Measurements from ENCODE around the gene MYO10.

Gene MYO10

DNA sequence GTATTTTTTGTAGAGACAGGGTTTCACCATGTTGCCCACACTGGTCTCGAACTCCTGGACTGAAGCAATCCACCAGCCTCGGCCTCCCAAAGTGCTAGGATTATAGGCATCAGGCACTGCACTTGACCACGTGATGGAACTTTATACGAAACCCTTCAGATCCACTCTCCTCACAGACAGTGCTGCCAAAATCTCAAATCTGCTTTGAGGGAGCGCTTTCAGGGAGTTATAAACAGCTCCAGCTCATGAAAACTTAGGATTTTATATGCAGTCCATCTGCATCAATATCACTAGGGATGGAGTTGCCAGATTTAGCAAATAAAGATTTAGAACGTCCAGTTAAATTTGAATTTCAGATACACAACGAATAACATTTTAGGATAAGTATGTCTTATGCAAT is 25.0 kb upstream of the MYO10 start:
- DNase-seq (ENCODE audit: low spot score) = no peak
- TF ChIP-seq, protein P1, sequence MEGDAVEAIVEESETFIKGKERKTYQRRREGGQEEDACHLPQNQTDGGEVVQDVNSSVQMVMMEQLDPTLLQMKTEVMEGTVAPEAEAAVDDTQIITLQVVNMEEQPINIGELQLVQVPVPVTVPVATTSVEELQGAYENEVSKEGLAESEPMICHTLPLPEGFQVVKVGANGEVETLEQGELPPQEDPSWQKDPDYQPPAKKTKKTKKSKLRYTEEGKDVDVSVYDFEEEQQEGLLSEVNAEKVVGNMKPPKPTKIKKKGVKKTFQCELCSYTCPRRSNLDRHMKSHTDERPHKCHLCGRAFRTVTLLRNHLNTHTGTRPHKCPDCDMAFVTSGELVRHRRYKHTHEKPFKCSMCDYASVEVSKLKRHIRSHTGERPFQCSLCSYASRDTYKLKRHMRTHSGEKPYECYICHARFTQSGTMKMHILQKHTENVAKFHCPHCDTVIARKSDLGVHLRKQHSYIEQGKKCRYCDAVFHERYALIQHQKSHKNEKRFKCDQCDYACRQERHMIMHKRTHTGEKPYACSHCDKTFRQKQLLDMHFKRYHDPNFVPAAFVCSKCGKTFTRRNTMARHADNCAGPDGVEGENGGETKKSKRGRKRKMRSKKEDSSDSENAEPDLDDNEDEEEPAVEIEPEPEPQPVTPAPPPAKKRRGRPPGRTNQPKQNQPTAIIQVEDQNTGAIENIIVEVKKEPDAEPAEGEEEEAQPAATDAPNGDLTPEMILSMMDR (IDR thresholded peaks at IDR 0.05; ENCODE audit: extremely low read depth, missing control alignments) = no peak

- TF ChIP-seq, protein P1 (IDR thresholded peaks at IDR 0.05; ENCODE audit: extremely low read depth, missing control alignments) = no peak
- no peak for DNase-seq (ENCODE audit: low spot score)
These were observed 21.5 kb upstream of the MYO10 start for GRCh38 chr5:16957304-16958196.

- no peak for DNase-seq (ENCODE audit: low spot score)
- TF ChIP-seq, protein P1 (IDR thresholded peaks at IDR 0.05; ENCODE audit: extremely low read depth, missing control alignments) = no peak
These were observed 17.6 kb upstream of the MYO10 start for GRCh38 chr5:16953729-16954128.

DNA sequence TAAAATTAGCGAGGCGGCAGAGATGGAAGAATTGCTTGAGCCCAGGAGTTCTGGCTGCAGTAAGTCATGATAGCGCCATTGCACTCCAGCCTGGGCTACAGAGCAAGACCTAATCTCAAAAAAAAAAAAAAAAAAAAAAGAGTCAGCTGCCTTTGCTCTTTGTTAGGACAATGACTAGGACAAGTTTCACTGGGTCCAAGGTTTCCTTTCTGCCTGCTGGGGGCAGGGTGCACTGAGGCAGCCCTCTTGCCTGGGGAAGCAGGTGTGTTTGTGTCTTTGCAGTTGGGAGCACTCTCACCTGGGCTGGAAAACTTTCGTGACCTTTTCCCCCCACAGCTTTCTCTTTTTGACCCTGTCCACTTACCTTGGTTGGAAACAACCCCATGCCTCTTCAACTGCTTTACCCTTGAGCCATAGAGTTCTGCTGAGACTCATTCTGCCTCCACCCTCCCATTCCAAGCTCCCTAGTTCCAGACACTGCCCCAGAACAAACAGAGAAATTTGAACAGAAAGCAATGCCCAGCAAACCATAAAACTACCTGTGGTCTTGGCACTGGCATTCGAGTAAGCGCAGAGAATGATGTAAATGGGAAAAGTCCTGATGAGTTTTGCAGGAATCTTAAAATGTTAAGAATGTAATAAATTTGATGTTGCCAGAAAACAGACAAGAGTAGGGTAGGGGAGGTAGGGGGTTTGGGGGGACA is 17.0 kb upstream of the MYO10 start:
- TF ChIP-seq, protein P1 (IDR thresholded peaks at IDR 0.05; ENCODE audit: extremely low read depth, missing control alignments) = no peak
- no peak for DNase-seq (ENCODE audit: low spot score)

DNA sequence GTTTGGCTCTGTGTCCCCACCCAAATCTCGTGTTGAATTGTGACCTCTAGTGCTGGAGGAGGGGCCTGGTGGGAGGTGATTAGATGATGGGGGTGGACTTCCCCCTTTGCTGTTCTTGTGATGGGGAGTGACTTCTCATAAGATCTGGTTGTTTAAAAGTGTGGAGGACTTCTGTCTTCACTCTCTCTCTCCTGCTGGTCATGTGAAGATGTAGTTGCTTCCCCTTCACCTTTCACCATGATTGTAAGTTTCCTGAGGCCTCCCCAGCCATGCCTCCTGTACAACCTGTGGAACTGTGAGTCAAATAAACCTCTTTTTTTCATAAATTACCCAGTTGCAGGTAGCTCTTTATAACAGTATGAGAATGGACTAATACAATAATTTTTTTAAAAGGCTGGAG is 10.6 kb upstream of the MYO10 start:
- no peak for DNase-seq (ENCODE audit: low spot score)
- TF ChIP-seq, protein P1 (IDR thresholded peaks at IDR 0.05; ENCODE audit: extremely low read depth, missing control alignments) = no peak

DNA sequence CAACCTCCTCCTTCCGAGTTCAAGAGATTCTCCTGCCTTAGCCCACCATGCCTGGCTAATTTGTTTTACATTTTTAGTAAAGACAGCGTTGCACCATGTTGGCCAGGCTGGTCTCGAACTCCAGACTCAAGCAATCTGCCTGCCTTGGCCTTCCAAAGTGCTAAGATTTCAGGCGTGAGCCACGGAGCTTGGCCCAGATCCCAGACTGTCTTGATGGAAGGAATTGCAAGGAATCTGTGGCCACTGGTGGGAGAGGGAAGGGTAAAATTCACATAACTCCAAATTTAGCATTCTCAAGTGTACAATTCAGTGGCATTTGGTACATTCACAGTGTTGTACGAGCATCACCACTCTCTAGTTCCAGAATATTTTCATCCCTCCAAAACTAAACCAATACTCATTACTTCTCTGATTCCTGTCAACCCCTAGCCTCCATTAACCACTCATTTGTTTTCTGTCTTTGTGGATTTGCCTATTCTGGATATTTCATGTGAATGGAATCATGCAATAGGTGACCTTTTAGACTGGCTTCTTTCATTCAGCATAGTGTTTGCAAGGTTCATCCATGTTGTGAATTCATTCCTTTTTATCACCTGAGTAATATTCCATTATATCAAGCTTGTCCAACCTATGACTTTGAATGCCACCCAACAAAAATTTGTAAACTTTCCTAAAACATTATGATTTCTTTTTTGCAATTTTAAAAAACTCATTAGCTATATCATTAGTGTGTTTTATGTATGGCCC is 8.9 kb upstream of the MYO10 start:
- TF ChIP-seq, protein P1 (IDR thresholded peaks at IDR 0.05; ENCODE audit: extremely low read depth, missing control alignments) = no peak
- no peak for DNase-seq (ENCODE audit: low spot score)
